NCI-H1436 (cell line): Measurements from ENCODE around the gene UVSSA.
"Not testable (repeated sequence)": the region's sequence is repeated elsewhere in the genome, so short reads cannot be mapped to it uniquely, and the experiment has no call there.

Experiments
- DNase-seq: peaks from one replicate; lab custom pipeline; 2025; lab: John Stamatoyannopoulos, UW

UVSSA gene

DNA sequence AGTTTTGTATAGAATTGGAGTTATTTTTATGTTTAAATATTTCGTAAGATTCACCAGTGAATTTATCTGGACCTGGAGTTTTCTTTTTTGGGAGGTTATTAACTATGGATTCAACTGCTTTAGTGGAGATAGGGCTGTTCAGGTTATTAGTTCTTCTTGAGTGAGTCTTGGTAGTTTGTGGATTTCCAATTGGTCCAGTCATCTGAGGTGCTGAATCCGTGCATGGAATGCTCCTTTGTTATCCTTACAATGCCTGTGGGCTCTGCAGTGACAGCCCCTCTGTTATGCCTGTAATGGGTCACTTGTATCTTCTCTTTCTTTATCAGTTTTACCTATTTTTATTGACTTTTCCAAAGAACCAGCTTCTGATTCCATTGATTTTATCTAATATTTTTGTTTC is 74.6 kb downstream of the UVSSA start:
- no peak for DNase-seq

DNA sequence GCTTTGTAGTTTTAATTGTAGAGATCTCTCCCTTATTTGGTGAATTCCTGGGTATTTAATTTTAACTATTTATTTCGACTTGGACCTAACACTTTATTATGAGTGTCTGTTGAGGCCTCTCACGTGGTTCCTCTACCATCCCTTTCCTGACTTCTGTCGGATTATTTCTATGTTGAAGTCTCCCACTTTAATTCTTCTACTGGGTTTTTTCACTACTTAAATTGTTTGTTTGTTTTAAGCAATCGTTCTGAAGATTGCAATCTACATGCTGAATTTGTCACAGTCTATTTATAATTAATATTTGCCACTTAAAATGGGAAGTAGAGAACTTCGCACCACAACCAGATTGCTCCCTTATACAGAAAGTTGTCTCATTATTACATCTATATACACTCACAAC is 80.0 kb downstream of the UVSSA start:
- DNase-seq, result no peak

DNA sequence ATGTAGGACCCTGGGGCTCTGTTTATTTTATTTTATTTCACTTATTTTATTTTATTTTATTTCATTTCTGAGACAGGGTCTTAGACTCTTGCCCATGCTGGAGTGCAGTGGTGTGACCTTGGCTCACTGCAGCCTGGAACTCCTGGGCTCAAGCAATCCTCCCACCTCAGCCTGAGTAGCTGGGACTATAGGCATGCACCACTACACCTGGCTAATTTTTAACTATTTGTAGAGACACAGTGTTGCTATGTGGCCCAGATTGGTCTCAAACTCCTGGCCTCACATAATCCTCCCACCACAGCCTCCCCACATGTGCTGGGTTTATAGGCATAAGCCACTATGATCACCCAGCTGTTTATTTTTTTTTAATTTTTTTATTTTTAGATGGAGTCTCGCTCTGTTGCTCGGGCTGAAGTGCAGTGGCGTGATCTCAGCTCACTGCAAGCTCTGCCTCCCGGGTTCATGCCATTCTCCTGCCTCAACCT is 96.7 kb downstream of the UVSSA start:
- not testable (repeated sequence) for DNase-seq
